Measurements from ENCODE around the gene CNTLN.

DNA sequence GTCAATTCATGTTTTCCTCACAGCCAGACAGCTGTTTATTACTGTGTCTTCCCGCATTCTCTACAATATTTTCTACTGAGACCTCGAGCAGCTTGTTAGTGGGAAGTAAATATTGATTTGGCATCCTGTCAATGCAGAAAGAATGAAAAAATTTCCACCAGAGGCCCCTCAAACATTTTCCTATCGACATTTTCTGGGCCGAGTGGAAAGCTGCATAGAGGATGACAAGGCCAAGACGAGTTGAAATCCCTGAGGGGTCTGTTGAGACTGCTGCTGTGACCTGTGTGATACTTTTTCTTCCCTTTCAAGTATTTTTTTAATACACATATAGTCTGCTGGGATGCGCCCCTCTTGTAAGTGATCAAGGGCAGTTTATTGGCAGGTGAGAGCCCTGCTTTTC, 352.6 kb downstream of the CNTLN start:
- TF ChIP-seq TEAD4 (IDR thresholded peaks at IDR 0.05) = no peak
- TF ChIP-seq RAD21 (IDR thresholded peaks at IDR 0.05; ENCODE audit: low read depth) = no peak
- TF ChIP-seq CEBPB (IDR thresholded peaks at IDR 0.05) = no peak
- TF ChIP-seq TAF1 (IDR thresholded peaks at IDR 0.05; ENCODE audit: low read depth) = no peak
- TF ChIP-seq, protein P1, sequence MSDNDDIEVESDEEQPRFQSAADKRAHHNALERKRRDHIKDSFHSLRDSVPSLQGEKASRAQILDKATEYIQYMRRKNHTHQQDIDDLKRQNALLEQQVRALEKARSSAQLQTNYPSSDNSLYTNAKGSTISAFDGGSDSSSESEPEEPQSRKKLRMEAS (IDR thresholded peaks at IDR 0.05) = no peak
- TF ChIP-seq, protein P2, sequence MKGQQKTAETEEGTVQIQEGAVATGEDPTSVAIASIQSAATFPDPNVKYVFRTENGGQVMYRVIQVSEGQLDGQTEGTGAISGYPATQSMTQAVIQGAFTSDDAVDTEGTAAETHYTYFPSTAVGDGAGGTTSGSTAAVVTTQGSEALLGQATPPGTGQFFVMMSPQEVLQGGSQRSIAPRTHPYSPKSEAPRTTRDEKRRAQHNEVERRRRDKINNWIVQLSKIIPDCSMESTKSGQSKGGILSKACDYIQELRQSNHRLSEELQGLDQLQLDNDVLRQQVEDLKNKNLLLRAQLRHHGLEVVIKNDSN (IDR thresholded peaks at IDR 0.05) = no peak
- TF ChIP-seq REST (IDR thresholded peaks at IDR 0.05; ENCODE audit: low read depth) = no peak
- TF ChIP-seq FOXM1 (IDR thresholded peaks at IDR 0.05; ENCODE audit: borderline replicate concordance, low read depth) = no peak
- TF ChIP-seq EP300 (IDR thresholded peaks at IDR 0.05; ENCODE audit: borderline replicate concordance) = no peak
- no peak for TF ChIP-seq TCF12 (IDR thresholded peaks at IDR 0.05; ENCODE audit: low read depth)
- no peak for TF ChIP-seq YY1 (IDR thresholded peaks at IDR 0.05; ENCODE audit: low read depth)
- no peak for TF ChIP-seq NFIC (IDR thresholded peaks at IDR 0.05)

Data from Ishikawa (cell line).